IPS-20b (cell line): ENCODE results near the gene PRDM16.

Experiments used
- H3K27ac ChIP-seq: one replicate; pipeline ENCODE4 v1.5.1; 2013; ENCODE audit warnings: low read length
- H3K27me3 ChIP-seq: 2 replicates; pipeline ENCODE4 v1.6.1; 2013; ENCODE audit warnings: mild to moderate bottlenecking, low read length, inconsistent platforms; ENCODE audit not compliant: insufficient read depth
- H3K36me3 ChIP-seq: 2 replicates; pipeline ENCODE4 v1.6.1; 2013; ENCODE audit warnings: low read depth, mild to moderate bottlenecking, inconsistent platforms, low read length, moderate library complexity; ENCODE audit not compliant: insufficient read depth
- H3K4me1 ChIP-seq: 2 replicates; pipeline ENCODE4 v1.6.1; 2013; ENCODE audit warnings: mild to moderate bottlenecking, control low read depth, inconsistent platforms, low read length, moderate library complexity; ENCODE audit not compliant: insufficient read depth
- H3K4me3 ChIP-seq: 2 replicates; pipeline ENCODE4 v1.5.1; 2013; ENCODE audit warnings: mild to moderate bottlenecking, low read length, inconsistent platforms
- H3K9ac ChIP-seq: 2 replicates; pipeline ENCODE4 v1.6.1; 2013; ENCODE audit warnings: low read depth, mild to moderate bottlenecking, inconsistent platforms, low read length, moderate library complexity
- H3K9me3 ChIP-seq: 2 replicates; pipeline ENCODE4 v1.6.1; 2013; ENCODE audit warnings: mild to moderate bottlenecking, low read depth, low read length, inconsistent platforms; ENCODE audit not compliant: insufficient read depth

Gene PRDM16

GRCh38 chr1:3324704-3325535 lies 255.9 kb downstream of the PRDM16 start:
- Histone ChIP-seq H3K36me3 (no peaks in the 10 kb centered on the region), H3K4me1 (no peaks in the 10 kb centered on the region), H3K9me3 (no peaks in the 10 kb centered on the region), H3K27me3 (no peaks in the 10 kb centered on the region), H3K4me3 (no peak overlapping the region), H3K27ac (no peak overlapping the region), H3K9ac (no peak overlapping the region)

GRCh38 chr1:3326516-3327388 lies 257.7 kb downstream of the PRDM16 start:
- Histone ChIP-seq H3K9me3 (no peaks in the 10 kb centered on the region), H3K9ac (no peak overlapping the region), H3K4me1 (no peaks in the 10 kb centered on the region; the same call in 1 of the 2 replicates), H3K27ac (no peak overlapping the region), H3K4me3 (no peak overlapping the region), H3K27me3 (no peaks in the 10 kb centered on the region), H3K36me3 (no peaks in the 10 kb centered on the region)

GRCh38 chr1:3327389-3327702 lies 258.3 kb downstream of the PRDM16 start:
- H3K9ac ChIP-seq: no peak overlapping the region
- no peaks in the 10 kb centered on the region for H3K9me3 ChIP-seq
- H3K4me3 ChIP-seq: no peak overlapping the region
- no peaks in the 10 kb centered on the region; the same call in 1 of the 2 replicates for H3K4me1 ChIP-seq
- no peaks in the 10 kb centered on the region for H3K36me3 ChIP-seq
- no peak overlapping the region for H3K27ac ChIP-seq
- H3K27me3 ChIP-seq: no peaks in the 10 kb centered on the region

GRCh38 chr1:3327936-3328590 lies 259.1 kb downstream of the PRDM16 start:
- no peaks in the 10 kb centered on the region for H3K27me3 ChIP-seq
- no peak overlapping the region for H3K4me3 ChIP-seq
- H3K9ac ChIP-seq: no peak overlapping the region
- no peaks in the 10 kb centered on the region for H3K36me3 ChIP-seq
- no peaks in the 10 kb centered on the region for H3K9me3 ChIP-seq
- no peak overlapping the region for H3K27ac ChIP-seq
- no peaks in the 10 kb centered on the region; the same call in 1 of the 2 replicates for H3K4me1 ChIP-seq

GRCh38 chr1:3329640-3330281 lies 260.8 kb downstream of the PRDM16 start:
- Histone ChIP-seq H3K4me1 (no peaks in the 10 kb centered on the region; the same call in 1 of the 2 replicates), H3K27ac (no peak overlapping the region), H3K4me3 (no peak overlapping the region), H3K27me3 (no peaks in the 10 kb centered on the region), H3K36me3 (no peaks in the 10 kb centered on the region), H3K9me3 (no peaks in the 10 kb centered on the region), H3K9ac (no peak overlapping the region)

- Histone ChIP-seq H3K4me1 (no peaks in the 10 kb centered on the region; the same call in 1 of the 2 replicates), H3K9ac (no peak overlapping the region), H3K9me3 (no peaks in the 10 kb centered on the region), H3K36me3 (no peaks in the 10 kb centered on the region), H3K27me3 (no peaks in the 10 kb centered on the region), H3K4me3 (no peak overlapping the region), H3K27ac (no peak overlapping the region)
Measured at GRCh38 chr1:3330771-3331245, 261.8 kb downstream of the PRDM16 start.

GRCh38 chr1:3331564-3331963 lies 262.6 kb downstream of the PRDM16 start:
- H3K36me3 ChIP-seq: no peaks in the 10 kb centered on the region
- H3K27ac ChIP-seq: no peak overlapping the region
- H3K9me3 ChIP-seq: peaks cover 5% of the 10 kb centered on the region; the same call in 1 of the 2 replicates
- no peaks in the 10 kb centered on the region; the same call in 1 of the 2 replicates for H3K4me1 ChIP-seq
- H3K4me3 ChIP-seq: no peak overlapping the region
- no peak overlapping the region for H3K9ac ChIP-seq
- H3K27me3 ChIP-seq: no peaks in the 10 kb centered on the region

- Histone ChIP-seq H3K36me3 (no peaks in the 10 kb centered on the region), H3K27me3 (no peaks in the 10 kb centered on the region), H3K9me3 (peaks cover 9% of the 10 kb centered on the region; the same call in 1 of the 2 replicates), H3K9ac (no peak overlapping the region), H3K4me1 (no peaks in the 10 kb centered on the region; the same call in 1 of the 2 replicates), H3K4me3 (no peak overlapping the region), H3K27ac (no peak overlapping the region)
Measured at GRCh38 chr1:3332043-3332442, 263.0 kb downstream of the PRDM16 start.

- Histone ChIP-seq H3K36me3 (no peaks in the 10 kb centered on the region), H3K4me3 (no peak overlapping the region), H3K27me3 (no peaks in the 10 kb centered on the region), H3K9me3 (peaks cover 9% of the 10 kb centered on the region; the same call in 1 of the 2 replicates), H3K4me1 (no peaks in the 10 kb centered on the region; the same call in 1 of the 2 replicates), H3K27ac (no peak overlapping the region), H3K9ac (no peak overlapping the region)
Measured at GRCh38 chr1:3332662-3333061, 263.7 kb downstream of the PRDM16 start.

GRCh38 chr1:3333903-3334302 lies 264.9 kb downstream of the PRDM16 start:
- no peak overlapping the region for H3K9ac ChIP-seq
- H3K27me3 ChIP-seq: no peaks in the 10 kb centered on the region
- H3K4me3 ChIP-seq: no peak overlapping the region
- no peaks in the 10 kb centered on the region for H3K36me3 ChIP-seq
- H3K9me3 ChIP-seq: peaks cover 9% of the 10 kb centered on the region; the same call in 1 of the 2 replicates
- H3K4me1 ChIP-seq: no peaks in the 10 kb centered on the region; the same call in 1 of the 2 replicates
- no peak overlapping the region for H3K27ac ChIP-seq

- no peaks in the 10 kb centered on the region for H3K27me3 ChIP-seq
- H3K9ac ChIP-seq: no peak overlapping the region
- no peaks in the 10 kb centered on the region; the same call in 1 of the 2 replicates for H3K4me1 ChIP-seq
- H3K27ac ChIP-seq: no peak overlapping the region
- H3K4me3 ChIP-seq: no peak overlapping the region
- H3K9me3 ChIP-seq: peaks cover 9% of the 10 kb centered on the region; the same call in 1 of the 2 replicates
- H3K36me3 ChIP-seq: no peaks in the 10 kb centered on the region
Measured at GRCh38 chr1:3334366-3334765, 265.4 kb downstream of the PRDM16 start.
